Stimulated activated CD4-positive, alpha-beta T cell treated with anti-CD3 and anti-CD28 coated beads, Interleukin-2, amount 100 ng/mL, for 24 hours (primary cell): Measurements from ENCODE around the gene TOR4A.
A peak's percentile ranks its signal among the peaks of the same experiment; 100 is the strongest.
"Not testable (repeated sequence)": the region's sequence is repeated elsewhere in the genome, so short reads cannot be mapped to it uniquely, and the experiment has no call there.

ENCODE experiments used
- DNase-seq, 2 donors: peaks; one replicate each; pipeline ENCODE4 v3.0.0-alpha.2; 2020

Gene TOR4A

GRCh38 chr9:137320555-137321384, 43.2 kb downstream of the TOR4A start:
- DNase-seq: peak in 1 of 2 donors; percentile 20

- DNase-seq: no peak
Observed at GRCh38 chr9:137321726-137322361, 44.3 kb downstream of the TOR4A start.

- no peak for DNase-seq
Observed at GRCh38 chr9:137323531-137324331, 46.2 kb downstream of the TOR4A start.

- no peak for DNase-seq
Observed at GRCh38 chr9:137325124-137325523, 47.6 kb downstream of the TOR4A start.

GRCh38 chr9:137325799-137326198, 48.3 kb downstream of the TOR4A start:
- DNase-seq: no peak

GRCh38 chr9:137326445-137327065, 49.0 kb downstream of the TOR4A start:
- DNase-seq: no peak

- DNase-seq: not testable (repeated sequence)
Observed at GRCh38 chr9:137327641-137328550, 50.4 kb downstream of the TOR4A start.

- DNase-seq: not testable (repeated sequence)
Observed at GRCh38 chr9:137329590-137329989, 52.1 kb downstream of the TOR4A start.

GRCh38 chr9:137330689-137331088, 53.2 kb downstream of the TOR4A start:
- no peak for DNase-seq

- no peak for DNase-seq
Observed at GRCh38 chr9:137331929-137332328, 54.4 kb downstream of the TOR4A start.
